ENCODE data around the gene TMEM14C.

GRCh38 chr6:10692965-10693538, 29.8 kb upstream of the TMEM14C start:
- TF ChIP-seq POLR2A (IDR thresholded peaks at IDR 0.05), result no peak
- TF ChIP-seq CTCF (IDR thresholded peaks at IDR 0.05), result no peak

Measured in adrenal gland (tissue), 5 donors.